GM12801 (cell line): ENCODE measurements around the gene ANTKMT.

Source experiments
- TF ChIP-seq, protein P1 (sequence below): IDR thresholded peaks from one replicate; pipeline ENCODE4 v1.5.1; 2011; ENCODE audit warnings: control low read depth; ENCODE audit not compliant: insufficient read length; ENCODE audit errors: extremely low read depth

ANTKMT gene

DNA sequence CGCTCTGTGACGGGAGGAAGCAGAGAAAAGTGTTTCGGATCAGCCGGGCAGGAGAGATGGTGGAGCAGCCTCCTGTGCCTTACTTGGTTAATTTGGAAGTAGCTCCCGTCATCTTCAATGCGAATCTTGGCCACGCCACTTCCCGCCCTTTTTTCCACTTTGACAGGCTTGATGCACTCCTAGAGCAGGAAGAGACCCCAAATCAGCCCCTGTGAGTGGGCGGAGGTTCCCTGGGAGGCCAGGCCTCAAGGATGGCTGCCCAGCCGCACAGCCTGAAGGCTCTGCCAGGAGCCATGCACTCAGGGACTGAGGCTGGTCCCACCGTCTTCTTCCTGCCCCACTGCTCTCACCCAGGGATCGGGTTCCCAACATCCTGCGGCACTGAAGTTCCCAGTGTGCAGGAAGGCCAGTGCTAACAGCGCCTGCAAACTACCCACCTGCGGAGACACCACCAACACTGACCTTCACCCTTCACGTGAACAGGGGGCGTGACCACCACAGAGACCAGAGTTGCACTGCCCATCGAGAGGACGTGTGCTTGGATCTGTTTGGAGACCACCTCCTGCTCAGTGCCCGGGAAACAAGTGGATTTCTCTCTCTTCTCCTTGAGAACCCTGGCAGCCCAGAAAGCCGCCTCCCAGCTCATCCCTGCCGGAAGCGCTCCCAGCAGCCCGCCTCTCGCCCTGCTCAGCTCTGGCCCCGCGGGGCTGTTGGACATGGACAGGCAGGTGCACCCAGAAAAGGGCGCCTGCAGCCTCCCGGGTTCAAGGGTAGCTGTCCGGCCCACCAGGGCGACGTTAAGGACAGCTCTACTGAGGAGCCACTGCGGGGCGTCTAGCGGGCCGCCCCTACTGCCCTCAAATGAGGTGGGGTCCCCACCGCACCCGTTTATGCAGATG is 18.9 kb downstream of the ANTKMT start:
- TF ChIP-seq, protein P1, sequence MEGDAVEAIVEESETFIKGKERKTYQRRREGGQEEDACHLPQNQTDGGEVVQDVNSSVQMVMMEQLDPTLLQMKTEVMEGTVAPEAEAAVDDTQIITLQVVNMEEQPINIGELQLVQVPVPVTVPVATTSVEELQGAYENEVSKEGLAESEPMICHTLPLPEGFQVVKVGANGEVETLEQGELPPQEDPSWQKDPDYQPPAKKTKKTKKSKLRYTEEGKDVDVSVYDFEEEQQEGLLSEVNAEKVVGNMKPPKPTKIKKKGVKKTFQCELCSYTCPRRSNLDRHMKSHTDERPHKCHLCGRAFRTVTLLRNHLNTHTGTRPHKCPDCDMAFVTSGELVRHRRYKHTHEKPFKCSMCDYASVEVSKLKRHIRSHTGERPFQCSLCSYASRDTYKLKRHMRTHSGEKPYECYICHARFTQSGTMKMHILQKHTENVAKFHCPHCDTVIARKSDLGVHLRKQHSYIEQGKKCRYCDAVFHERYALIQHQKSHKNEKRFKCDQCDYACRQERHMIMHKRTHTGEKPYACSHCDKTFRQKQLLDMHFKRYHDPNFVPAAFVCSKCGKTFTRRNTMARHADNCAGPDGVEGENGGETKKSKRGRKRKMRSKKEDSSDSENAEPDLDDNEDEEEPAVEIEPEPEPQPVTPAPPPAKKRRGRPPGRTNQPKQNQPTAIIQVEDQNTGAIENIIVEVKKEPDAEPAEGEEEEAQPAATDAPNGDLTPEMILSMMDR: no peak

DNA sequence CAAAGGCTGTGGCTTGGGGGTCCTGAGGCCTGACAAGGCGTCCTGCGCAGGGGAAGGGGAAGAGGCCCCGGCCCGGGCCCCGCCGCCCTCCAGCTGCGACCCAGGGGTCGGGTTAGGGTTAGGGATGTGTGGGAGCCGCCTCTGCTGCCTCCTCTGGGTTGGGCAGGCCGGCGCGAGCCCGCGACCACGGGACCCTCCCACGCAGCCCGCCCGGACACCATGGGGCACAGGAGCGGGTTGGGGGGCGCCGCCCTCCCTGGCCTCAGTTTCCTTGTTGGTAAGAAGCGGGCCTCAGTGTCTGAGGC is 19.5 kb downstream of the ANTKMT start:
- TF ChIP-seq, protein P1: no peak

DNA sequence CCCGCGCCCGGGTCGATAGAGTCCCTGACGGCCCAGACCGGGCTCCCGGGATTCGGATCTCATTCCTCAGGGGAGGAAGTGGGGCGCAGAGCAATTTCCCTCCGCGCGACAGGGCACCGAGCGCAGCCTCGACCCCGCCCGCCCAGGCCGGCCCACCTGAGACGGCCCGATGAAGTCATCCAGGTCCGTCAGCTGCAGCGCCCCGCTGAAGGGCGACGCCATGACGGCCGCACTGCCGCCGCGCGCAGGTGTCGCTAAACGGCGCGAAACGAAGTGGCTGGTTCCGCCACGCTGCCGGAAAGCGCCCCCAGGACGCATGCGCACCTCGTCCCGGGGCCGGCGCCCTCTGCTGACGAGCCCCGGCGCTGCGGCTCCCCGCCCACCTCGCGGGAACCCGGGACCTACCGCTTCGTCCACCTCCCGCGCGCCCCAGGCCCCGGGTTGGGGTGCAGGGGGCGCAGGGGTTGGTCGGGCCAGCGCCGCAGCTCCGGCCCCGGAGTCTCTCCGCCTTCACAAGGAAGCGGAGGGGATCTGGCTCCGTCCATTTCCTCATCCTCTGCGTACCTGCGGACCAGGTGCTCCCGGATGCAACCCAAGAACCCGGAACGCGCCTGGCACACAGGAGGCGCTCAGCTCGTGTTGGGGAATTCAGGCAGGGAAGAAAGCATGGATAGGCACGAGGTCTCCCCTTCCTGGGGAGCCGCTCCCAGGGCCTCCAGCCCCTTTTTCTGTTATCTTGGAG is 20.0 kb downstream of the ANTKMT start, which contains the start of gene CIAO3:
TSS of gene CIAO3 (minus strand) at position 234 of the 742 bp plus-strand sequence. CDS start at position 222, 12 bp downstream.
- TF ChIP-seq, protein P1: no peak

DNA sequence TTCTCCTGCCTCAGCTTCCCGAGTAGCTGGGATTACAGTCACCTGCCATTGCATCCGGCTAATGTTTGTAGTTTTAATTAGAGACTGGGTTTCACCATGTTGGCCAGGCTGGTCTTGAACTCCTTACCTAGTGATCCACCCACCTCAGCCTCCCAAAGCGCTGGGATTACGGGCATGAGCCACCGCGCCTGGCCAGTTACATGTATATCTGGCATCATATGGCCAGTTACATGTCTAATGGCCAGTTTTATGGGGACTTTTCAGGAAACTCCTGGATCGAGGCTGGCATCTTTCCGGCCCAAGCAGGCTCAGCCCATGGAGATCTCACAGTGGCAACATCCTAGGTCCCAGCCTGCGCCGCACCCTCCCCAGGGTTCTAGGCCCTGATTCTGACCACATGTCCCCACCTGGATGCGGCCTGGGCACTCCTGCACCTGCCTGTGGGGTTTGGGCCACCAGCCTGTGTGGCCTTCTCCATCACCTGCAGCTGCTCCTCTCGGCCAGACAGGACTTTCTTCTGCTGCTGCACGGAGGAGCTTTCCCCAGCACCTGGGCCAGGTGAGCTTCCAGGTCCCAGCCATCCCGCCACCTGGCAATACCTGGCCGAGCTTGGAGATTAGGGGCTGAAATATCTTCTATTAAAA is 21.2 kb downstream of the ANTKMT start:
- TF ChIP-seq, protein P1: no peak

DNA sequence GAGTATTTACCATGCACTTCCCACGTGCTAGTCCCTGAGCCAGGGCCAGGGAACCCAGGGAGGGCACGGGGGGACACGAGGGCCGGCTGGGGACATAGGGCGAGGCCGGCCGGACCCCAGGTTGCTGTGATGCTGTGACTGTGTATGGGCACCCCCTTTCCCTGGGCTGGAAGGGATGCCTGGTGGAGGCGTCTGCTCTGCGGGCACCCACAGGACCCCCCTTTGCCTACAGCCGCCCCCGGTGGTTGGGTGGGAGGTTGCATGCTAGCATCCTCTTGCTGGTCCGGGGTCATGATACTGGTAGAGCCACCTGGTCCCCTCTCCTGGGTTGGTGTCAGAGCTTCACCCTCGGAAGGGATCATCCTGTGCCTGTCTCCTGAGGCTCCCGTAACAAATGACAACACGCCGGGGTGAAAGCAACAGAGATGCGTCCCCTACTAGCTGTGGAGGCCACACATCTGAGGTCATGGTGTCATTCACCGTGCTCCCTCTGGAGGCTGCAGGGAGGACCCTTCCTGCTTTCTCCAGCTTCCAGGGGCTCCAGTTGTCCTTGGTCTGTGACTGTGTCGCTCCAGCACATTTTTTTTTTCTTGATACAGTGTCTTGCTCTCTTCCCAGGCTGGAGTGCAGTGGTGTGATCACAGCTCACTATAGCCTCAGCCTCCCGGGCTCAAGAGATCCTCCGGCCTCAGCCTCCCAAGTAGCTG is 23.0 kb downstream of the ANTKMT start:
- TF ChIP-seq, protein P1: no peak

DNA sequence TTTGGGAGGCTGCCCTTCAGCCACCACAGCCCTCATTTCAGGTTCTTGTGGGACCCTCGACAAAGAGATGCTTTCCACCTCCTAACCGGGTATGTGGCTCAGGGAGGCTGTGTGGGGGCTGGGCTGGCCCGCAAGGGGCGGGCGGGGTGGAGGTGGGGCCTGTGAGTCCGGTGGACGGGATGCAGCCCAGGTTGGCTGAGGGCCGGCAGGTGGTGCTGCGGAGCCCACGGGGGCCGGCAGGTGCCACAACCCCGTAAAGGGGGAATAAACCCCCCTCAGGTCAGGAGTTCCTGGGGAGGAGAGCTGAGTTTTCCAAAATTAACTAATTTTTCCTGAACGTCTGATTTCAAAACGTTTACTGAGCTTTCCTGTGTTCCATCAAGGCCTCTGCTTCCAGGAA is 24.8 kb downstream of the ANTKMT start:
- TF ChIP-seq, protein P1: no peak
